GM23338 (cell line): Measurements from ENCODE around the gene FHIP1A. TPM values are rescaled to one million over a fixed set of nuclear protein-coding genes. Genes with fewer than 3 reads are reported as not detected.

Source experiments
- ATAC-seq: fragments of 200-7000 bp; cut with Tn5 transposase; 3 replicates; pipeline ENCODE4 v1.9.1; 2020
- DNase-seq: peaks from one replicate; pipeline ENCODE4 v3.0.0-alpha.2; 2015; ENCODE audit warnings: low spot score
- H2AFZ ChIP-seq: fragments of 200-600 bp; sonication (generic); 2 replicates; pipeline ENCODE4 v1.8.0; 2016; ENCODE audit warnings: antibody characterized with exemption, mild to moderate bottlenecking, moderate library complexity
- H3F3A ChIP-seq: fragments of 200-600 bp; sonication (generic); replicated peaks from 2 replicates; pipeline ENCODE4 v1.8.0; 2017; ENCODE audit warnings: antibody characterized with exemption, mixed run types, low read depth
- H3K27ac ChIP-seq: fragments of 200-600 bp; sonication (generic); 2 replicates; pipeline ENCODE4 v1.6.1; 2016; ENCODE audit warnings: low read depth
- H3K27me3 ChIP-seq: fragments of 200-600 bp; sonication (generic); 2 replicates; pipeline ENCODE4 v1.8.0; 2016; ENCODE audit warnings: mild to moderate bottlenecking, mixed run types, moderate library complexity; ENCODE audit not compliant: insufficient read depth
- H3K36me3 ChIP-seq: fragments of 200-600 bp; sonication (generic); 2 replicates; pipeline ENCODE4 v1.8.0; 2016; ENCODE audit warnings: mild to moderate bottlenecking; ENCODE audit not compliant: insufficient read depth
- H3K4me1 ChIP-seq: fragments of 200-600 bp; sonication (generic); 2 replicates; pipeline ENCODE4 v1.8.0; 2016; ENCODE audit warnings: mild to moderate bottlenecking, moderate library complexity; ENCODE audit not compliant: insufficient read depth
- H3K4me2 ChIP-seq: fragments of 200-600 bp; sonication (generic); 2 replicates; pipeline ENCODE4 v1.7.1; 2017; ENCODE audit warnings: mixed run types
- H3K4me3 ChIP-seq: fragments of 200-600 bp; sonication (generic); 2 replicates; pipeline ENCODE4 v1.6.1; 2016; ENCODE audit warnings: mixed run types
- H3K79me2 ChIP-seq: fragments of 200-600 bp; sonication (generic); replicated peaks from 2 replicates; pipeline ENCODE4 v1.8.0; 2017; ENCODE audit warnings: mild to moderate bottlenecking; ENCODE audit not compliant: insufficient read depth
- H3K9me2 ChIP-seq: fragments of 200-600 bp; sonication (generic); 2 replicates; pipeline ENCODE4 v1.8.0; 2017; ENCODE audit not compliant: insufficient read depth
- H4K20me1 ChIP-seq: fragments of 200-600 bp; sonication (generic); replicated peaks from 2 replicates; pipeline ENCODE4 v1.8.0; 2017; ENCODE audit warnings: mild to moderate bottlenecking; ENCODE audit not compliant: insufficient read depth
- H3K27ac Mint-ChIP-seq: 2 replicates; pipeline ENCODE4 v1.8.0; 2020; ENCODE audit warnings: inconsistent platforms, mild to moderate bottlenecking, moderate library complexity, mixed read lengths
- H3K27me3 Mint-ChIP-seq: 3 replicates; pipeline ENCODE4 v1.8.0; 2022; ENCODE audit warnings: low read depth, mild to moderate bottlenecking, moderate library complexity, mixed read lengths, inconsistent platforms; ENCODE audit not compliant: insufficient read depth, poor library complexity
- H3K36me3 Mint-ChIP-seq: 3 replicates; pipeline ENCODE4 v1.8.0; 2021; ENCODE audit warnings: low read depth, mild to moderate bottlenecking, inconsistent platforms, moderate library complexity, mixed read lengths
- H3K4me1 Mint-ChIP-seq: 3 replicates; pipeline ENCODE4 v1.8.0; 2020; ENCODE audit warnings: mild to moderate bottlenecking, inconsistent platforms, mixed read lengths
- H3K4me3 Mint-ChIP-seq: 3 replicates; pipeline ENCODE4 v1.8.0; 2021; ENCODE audit warnings: moderate library complexity, mild to moderate bottlenecking, inconsistent platforms, mixed read lengths
- H3K9me3 Mint-ChIP-seq: 3 replicates; pipeline ENCODE4 v1.8.0; 2020; ENCODE audit warnings: moderate library complexity, mild to moderate bottlenecking, inconsistent platforms, mixed read lengths
- CREB1 ChIP-seq: fragments of 250-450 bp; sonication (Bioruptor Pico); IDR thresholded peaks from 2 replicates; pipeline ENCODE4 v1.5.0; 2020; ENCODE audit warnings: low read depth, mild to moderate bottlenecking, moderate library complexity
- EZH2 ChIP-seq: fragments of 200-600 bp; sonication (generic); IDR thresholded peaks from one replicate; pipeline ENCODE4 v1.8.0; 2017; ENCODE audit warnings: antibody characterized with exemption, mild to moderate bottlenecking, low read depth; ENCODE audit not compliant: unreplicated experiment
- EZH2phosphoT487 ChIP-seq: fragments of 200-600 bp; sonication (generic); IDR thresholded peaks from one replicate; pipeline ENCODE4 v1.8.1; 2018; ENCODE audit warnings: antibody characterized with exemption; ENCODE audit not compliant: unreplicated experiment
- JUNB ChIP-seq: IDR thresholded peaks from one replicate; pipeline ENCODE4 v1.6.1; 2016; ENCODE audit warnings: antibody characterized with exemption; ENCODE audit not compliant: unreplicated experiment
- NANOG ChIP-seq: IDR thresholded peaks from 2 replicates; pipeline ENCODE4 v1.6.1; 2016; ENCODE audit warnings: antibody characterized with exemption, borderline replicate concordance
- POLR2AphosphoS5 ChIP-seq: IDR thresholded peaks from 2 replicates; pipeline ENCODE4 v1.6.1; 2016; ENCODE audit warnings: antibody characterized with exemption, low read depth
- ZNF331 ChIP-seq: fragments of 250-450 bp; sonication (Bioruptor Pico); IDR thresholded peaks from 2 replicates; pipeline ENCODE4 v1.5.0; 2020; ENCODE audit warnings: low read depth, mild to moderate bottlenecking, moderate library complexity
- polyA plus RNA-seq: library from polyadenylated mRNA; unstranded; fragments of >200 nt; fragmentation: Nextera tagmentation; extraction: Ambion mirVana; gene quantifications from 2 replicates; pipeline ENCODE4 v1.2.1, GENCODE V29; 2016
- total RNA-seq: library from RNA; depleted of rRNA; stranded (reverse); fragments of >200 nt; shearing (Covaris generic); gene quantifications from 2 replicates; pipeline ENCODE4 v1.2.3, GENCODE V29; 2014
- TF ChIP-seq, protein P1 (sequence below), 2 experiments: fragments of 200-600 bp in 1 of 2; sonication (generic) in 1 of 2; conservative IDR thresholded peaks; 2 replicates each; pipeline versions ENCODE4 v1.5.1 to v1.6.1; 2016 to 2017; ENCODE audit warnings: antibody characterized with exemption in 2 of 2, low read depth in 2 of 2, mild to moderate bottlenecking in 2 of 2, moderate library complexity in 1 of 2
- TF ChIP-seq, protein P2 (sequence below): fragments of 250-450 bp; sonication (Bioruptor Pico); IDR thresholded peaks from 2 replicates; pipeline ENCODE4 v1.5.0; 2020; ENCODE audit warnings: mild to moderate bottlenecking, moderate library complexity
- TF ChIP-seq, protein P3 (sequence below): IDR thresholded peaks from one replicate; pipeline ENCODE4 v1.6.1; 2018; ENCODE audit warnings: antibody characterized with exemption; ENCODE audit not compliant: unreplicated experiment

FHIP1A gene
- total and polyA plus RNA-seq, 2 experiments from 2014 or later: 11.3 to 108 TPM

DNA sequence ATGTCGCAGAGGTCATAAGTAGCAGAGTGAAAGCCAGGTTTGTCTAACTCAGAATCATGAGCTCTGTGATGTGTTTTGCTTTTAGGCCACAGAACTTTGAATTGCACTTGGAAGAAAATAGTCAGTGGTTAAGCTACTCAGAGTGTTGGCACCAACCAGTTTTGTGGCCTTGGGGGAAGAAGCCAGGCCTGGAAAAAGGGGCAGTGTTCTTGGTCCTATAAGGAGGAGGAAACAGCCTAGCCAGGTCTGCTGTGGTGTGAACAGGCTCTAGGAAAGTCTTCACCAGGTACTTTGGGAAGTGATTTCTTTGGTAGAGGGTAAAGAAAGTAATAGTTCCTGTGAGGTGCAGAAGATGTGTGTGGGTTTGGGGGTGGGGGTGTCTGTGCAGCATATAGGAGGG lies 49.2 kb downstream of the FHIP1A start:
- Mint-ChIP-seq H3K4me1 (peaks cover 66% of the 10 kb centered on the region), H3K36me3 (no peaks in the 10 kb centered on the region), H3K9me3 (no peaks in the 10 kb centered on the region; the same call in 2 of the 3 replicates), H3K27ac (peak overlapping the region; percentile 12; the same call in 1 of the 2 replicates), H3K4me3 (no peak overlapping the region), H3K27me3 (no peaks in the 10 kb centered on the region)
- Histone ChIP-seq H3K27ac (0 out of 2 replicates have a peak overlapping the region, but pooled peaks have one; percentile 12), H3K79me2 (peaks cover 96% of the 10 kb centered on the region), H3K9me2 (peaks cover 4% of the 10 kb centered on the region; the same call in 1 of the 2 replicates), H3K4me3 (no peak overlapping the region), H3K4me1 (peaks cover 72% of the 10 kb centered on the region), H3K36me3 (no peaks in the 10 kb centered on the region), H4K20me1 (no peaks in the 10 kb centered on the region; the same call in 1 of the 2 replicates), H3K27me3 (no peaks in the 10 kb centered on the region), H3K4me2 (0 out of 2 replicates have a peak overlapping the region, but pooled peaks have one; percentile 25), H3F3A (0 out of 2 replicates have a peak, but pooled peaks cover 4% of the 10 kb centered on the region), H2AFZ (no peak overlapping the region)
- ATAC-seq (peak; percentile 46), DNase-seq (no peak)
- TF ChIP-seq EZH2 (no peak), ZNF331 (no peak), CREB1 (no peak), NANOG (no peak), POLR2AphosphoS5 (no peak), EZH2phosphoT487 (no peak), JUNB (no peak)
- TF ChIP-seq, protein P1, sequence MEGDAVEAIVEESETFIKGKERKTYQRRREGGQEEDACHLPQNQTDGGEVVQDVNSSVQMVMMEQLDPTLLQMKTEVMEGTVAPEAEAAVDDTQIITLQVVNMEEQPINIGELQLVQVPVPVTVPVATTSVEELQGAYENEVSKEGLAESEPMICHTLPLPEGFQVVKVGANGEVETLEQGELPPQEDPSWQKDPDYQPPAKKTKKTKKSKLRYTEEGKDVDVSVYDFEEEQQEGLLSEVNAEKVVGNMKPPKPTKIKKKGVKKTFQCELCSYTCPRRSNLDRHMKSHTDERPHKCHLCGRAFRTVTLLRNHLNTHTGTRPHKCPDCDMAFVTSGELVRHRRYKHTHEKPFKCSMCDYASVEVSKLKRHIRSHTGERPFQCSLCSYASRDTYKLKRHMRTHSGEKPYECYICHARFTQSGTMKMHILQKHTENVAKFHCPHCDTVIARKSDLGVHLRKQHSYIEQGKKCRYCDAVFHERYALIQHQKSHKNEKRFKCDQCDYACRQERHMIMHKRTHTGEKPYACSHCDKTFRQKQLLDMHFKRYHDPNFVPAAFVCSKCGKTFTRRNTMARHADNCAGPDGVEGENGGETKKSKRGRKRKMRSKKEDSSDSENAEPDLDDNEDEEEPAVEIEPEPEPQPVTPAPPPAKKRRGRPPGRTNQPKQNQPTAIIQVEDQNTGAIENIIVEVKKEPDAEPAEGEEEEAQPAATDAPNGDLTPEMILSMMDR (conservative IDR thresholded peaks at IDR 0.05; ENCODE audit: low read depth in 2 of 2): no peak
- TF ChIP-seq, protein P2, sequence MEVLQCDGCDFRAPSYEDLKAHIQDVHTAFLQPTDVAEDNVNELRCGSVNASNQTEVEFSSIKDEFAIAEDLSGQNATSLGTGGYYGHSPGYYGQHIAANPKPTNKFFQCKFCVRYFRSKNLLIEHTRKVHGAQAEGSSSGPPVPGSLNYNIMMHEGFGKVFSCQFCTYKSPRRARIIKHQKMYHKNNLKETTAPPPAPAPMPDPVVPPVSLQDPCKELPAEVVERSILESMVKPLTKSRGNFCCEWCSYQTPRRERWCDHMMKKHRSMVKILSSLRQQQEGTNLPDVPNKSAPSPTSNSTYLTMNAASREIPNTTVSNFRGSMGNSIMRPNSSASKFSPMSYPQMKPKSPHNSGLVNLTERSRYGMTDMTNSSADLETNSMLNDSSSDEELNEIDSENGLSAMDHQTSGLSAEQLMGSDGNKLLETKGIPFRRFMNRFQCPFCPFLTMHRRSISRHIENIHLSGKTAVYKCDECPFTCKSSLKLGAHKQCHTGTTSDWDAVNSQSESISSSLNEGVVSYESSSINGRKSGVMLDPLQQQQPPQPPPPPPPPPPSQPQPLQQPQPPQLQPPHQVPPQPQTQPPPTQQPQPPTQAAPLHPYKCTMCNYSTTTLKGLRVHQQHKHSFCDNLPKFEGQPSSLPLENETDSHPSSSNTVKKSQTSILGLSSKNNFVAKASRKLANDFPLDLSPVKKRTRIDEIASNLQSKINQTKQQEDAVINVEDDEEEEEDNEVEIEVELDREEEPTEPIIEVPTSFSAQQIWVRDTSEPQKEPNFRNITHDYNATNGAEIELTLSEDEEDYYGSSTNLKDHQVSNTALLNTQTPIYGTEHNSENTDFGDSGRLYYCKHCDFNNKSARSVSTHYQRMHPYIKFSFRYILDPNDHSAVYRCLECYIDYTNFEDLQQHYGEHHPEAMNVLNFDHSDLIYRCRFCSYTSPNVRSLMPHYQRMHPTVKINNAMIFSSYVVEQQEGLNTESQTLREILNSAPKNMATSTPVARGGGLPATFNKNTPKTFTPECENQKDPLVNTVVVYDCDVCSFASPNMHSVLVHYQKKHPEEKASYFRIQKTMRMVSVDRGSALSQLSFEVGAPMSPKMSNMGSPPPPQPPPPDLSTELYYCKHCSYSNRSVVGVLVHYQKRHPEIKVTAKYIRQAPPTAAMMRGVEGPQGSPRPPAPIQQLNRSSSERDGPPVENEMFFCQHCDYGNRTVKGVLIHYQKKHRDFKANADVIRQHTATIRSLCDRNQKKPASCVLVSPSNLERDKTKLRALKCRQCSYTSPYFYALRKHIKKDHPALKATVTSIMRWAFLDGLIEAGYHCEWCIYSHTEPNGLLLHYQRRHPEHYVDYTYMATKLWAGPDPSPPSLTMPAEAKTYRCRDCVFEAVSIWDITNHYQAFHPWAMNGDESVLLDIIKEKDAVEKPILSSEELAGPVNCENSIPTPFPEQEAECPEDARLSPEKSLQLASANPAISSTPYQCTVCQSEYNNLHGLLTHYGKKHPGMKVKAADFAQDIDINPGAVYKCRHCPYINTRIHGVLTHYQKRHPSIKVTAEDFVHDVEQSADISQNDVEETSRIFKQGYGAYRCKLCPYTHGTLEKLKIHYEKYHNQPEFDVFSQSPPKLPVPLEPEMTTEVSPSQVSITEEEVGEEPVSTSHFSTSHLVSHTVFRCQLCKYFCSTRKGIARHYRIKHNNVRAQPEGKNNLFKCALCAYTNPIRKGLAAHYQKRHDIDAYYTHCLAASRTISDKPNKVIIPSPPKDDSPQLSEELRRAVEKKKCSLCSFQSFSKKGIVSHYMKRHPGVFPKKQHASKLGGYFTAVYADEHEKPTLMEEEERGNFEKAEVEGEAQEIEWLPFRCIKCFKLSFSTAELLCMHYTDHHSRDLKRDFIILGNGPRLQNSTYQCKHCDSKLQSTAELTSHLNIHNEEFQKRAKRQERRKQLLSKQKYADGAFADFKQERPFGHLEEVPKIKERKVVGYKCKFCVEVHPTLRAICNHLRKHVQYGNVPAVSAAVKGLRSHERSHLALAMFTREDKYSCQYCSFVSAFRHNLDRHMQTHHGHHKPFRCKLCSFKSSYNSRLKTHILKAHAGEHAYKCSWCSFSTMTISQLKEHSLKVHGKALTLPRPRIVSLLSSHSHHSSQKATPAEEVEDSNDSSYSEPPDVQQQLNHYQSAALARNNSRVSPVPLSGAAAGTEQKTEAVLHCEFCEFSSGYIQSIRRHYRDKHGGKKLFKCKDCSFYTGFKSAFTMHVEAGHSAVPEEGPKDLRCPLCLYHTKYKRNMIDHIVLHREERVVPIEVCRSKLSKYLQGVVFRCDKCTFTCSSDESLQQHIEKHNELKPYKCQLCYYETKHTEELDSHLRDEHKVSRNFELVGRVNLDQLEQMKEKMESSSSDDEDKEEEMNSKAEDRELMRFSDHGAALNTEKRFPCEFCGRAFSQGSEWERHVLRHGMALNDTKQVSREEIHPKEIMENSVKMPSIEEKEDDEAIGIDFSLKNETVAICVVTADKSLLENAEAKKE (CRISPR knock-in tag): no peak
- TF ChIP-seq, protein P3, sequence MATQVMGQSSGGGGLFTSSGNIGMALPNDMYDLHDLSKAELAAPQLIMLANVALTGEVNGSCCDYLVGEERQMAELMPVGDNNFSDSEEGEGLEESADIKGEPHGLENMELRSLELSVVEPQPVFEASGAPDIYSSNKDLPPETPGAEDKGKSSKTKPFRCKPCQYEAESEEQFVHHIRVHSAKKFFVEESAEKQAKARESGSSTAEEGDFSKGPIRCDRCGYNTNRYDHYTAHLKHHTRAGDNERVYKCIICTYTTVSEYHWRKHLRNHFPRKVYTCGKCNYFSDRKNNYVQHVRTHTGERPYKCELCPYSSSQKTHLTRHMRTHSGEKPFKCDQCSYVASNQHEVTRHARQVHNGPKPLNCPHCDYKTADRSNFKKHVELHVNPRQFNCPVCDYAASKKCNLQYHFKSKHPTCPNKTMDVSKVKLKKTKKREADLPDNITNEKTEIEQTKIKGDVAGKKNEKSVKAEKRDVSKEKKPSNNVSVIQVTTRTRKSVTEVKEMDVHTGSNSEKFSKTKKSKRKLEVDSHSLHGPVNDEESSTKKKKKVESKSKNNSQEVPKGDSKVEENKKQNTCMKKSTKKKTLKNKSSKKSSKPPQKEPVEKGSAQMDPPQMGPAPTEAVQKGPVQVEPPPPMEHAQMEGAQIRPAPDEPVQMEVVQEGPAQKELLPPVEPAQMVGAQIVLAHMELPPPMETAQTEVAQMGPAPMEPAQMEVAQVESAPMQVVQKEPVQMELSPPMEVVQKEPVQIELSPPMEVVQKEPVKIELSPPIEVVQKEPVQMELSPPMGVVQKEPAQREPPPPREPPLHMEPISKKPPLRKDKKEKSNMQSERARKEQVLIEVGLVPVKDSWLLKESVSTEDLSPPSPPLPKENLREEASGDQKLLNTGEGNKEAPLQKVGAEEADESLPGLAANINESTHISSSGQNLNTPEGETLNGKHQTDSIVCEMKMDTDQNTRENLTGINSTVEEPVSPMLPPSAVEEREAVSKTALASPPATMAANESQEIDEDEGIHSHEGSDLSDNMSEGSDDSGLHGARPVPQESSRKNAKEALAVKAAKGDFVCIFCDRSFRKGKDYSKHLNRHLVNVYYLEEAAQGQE: no peak
